A204.1 (cell line): Measurements from ENCODE around the gene SRPK2.

ENCODE experiments used
- FAIRE-seq: peaks from 2 replicates; lab custom pipeline; 2012; peaks lifted over from hg19 to GRCh38; lab: Jason Lieb, UNC

SRPK2 gene

GRCh38 chr7:105097619-105098018 is 291.1 kb downstream of the SRPK2 start:
- no peak for FAIRE-seq

GRCh38 chr7:105096306-105096705 is 292.4 kb downstream of the SRPK2 start:
- FAIRE-seq, result no peak

- no peak for FAIRE-seq
Measured at GRCh38 chr7:105094966-105095365, 293.8 kb downstream of the SRPK2 start.

- FAIRE-seq, result no peak
Measured at GRCh38 chr7:105088456-105088855, 300.3 kb downstream of the SRPK2 start.

- no peak for FAIRE-seq
Measured at GRCh38 chr7:105087981-105088380, 300.7 kb downstream of the SRPK2 start.

GRCh38 chr7:105086850-105087249 is 301.9 kb downstream of the SRPK2 start:
- peak; percentile 97 for FAIRE-seq

- FAIRE-seq, result peak; percentile 29
Measured at GRCh38 chr7:105084581-105084980, 304.1 kb downstream of the SRPK2 start.

GRCh38 chr7:105079348-105079747 is 309.4 kb downstream of the SRPK2 start:
- no peak for FAIRE-seq

- no peak for FAIRE-seq
Measured at GRCh38 chr7:105073143-105073542, 315.6 kb downstream of the SRPK2 start.

GRCh38 chr7:105068886-105069285 is 319.8 kb downstream of the SRPK2 start:
- no peak for FAIRE-seq

- FAIRE-seq, result no peak
Measured at GRCh38 chr7:105067691-105068090, 321.0 kb downstream of the SRPK2 start.
